ENCODE data around the gene URI1.
"Not testable (repeated sequence)": the region's sequence is repeated elsewhere in the genome, so short reads cannot be mapped to it uniquely, and the experiment has no call there.

URI1 gene

DNA sequence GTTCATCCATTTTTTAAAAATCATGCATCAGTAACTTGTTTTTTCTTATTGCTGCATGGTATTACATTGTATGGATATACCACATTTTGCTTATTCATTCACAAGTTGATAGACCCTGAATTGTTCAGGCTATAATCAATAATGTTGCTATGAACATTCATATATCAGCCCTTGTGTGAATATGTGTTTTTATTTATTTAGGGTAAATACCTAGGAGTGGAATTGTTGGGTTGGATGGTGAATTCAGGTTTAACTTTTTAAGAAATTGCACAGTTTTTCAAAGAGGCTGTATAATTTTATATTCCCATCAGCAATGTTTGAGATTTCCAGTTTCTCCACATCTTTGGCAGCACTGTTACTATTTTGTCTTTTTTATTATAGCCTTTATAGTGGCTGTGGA is 82.1 kb downstream of the URI1 start:
- H3K36me3 ChIP-seq (ENCODE audit: insufficient read depth, low read length) = peaks cover 48% of the 10 kb centered on the region
- H3K4me3 ChIP-seq = no peak overlapping the region
- H3K9me3 ChIP-seq (ENCODE audit: low read depth, low read length) = no peaks in the 10 kb centered on the region
- DNase-seq (ENCODE audit: low read depth, low spot score) = no peak
- H3K27ac ChIP-seq = no peak overlapping the region
- TF ChIP-seq POLR2AphosphoS5 (IDR thresholded peaks at IDR 0.05; ENCODE audit: borderline replicate concordance, low read depth, low read length) = no peak
- H3K9ac ChIP-seq (ENCODE audit: insufficient read length) = no peak overlapping the region

DNA sequence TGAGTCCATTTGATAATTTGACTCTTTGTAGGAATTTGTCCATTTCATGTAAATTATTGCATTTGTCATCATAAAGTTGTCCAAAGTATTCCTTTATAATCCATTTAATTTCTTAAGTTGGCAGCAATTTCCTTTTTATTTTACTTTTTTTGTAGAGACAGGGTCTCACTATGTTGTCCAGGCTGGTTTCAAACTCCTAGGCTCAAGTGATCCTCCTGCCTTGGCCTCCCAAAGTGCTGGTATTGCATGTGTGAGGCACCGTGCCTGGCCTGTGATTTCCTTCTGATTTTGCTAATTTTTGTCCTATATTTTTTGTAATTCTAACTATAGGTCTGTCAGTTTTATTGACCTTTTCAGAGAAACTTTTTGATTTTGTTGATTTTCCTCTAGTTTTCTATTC is 84.9 kb downstream of the URI1 start:
- H3K9ac ChIP-seq (ENCODE audit: insufficient read length) = no peak overlapping the region
- peaks cover 58% of the 10 kb centered on the region for H3K36me3 ChIP-seq (ENCODE audit: insufficient read depth, low read length)
- TF ChIP-seq POLR2AphosphoS5 (IDR thresholded peaks at IDR 0.05; ENCODE audit: borderline replicate concordance, low read depth, low read length) (no peak), EZH2 (IDR thresholded peaks at IDR 0.05) (no peak), FOXP2 (optimal IDR thresholded peaks at IDR 0.05; ENCODE audit: control extremely low read depth, extremely low read length, insufficient read depth) (no peak)
- DNase-seq (ENCODE audit: low read depth, low spot score) = no peak
- H3K9me3 ChIP-seq (ENCODE audit: low read depth, low read length) = no peaks in the 10 kb centered on the region
- H3K27ac ChIP-seq = no peak overlapping the region
- H3K4me3 ChIP-seq = no peak overlapping the region

DNA sequence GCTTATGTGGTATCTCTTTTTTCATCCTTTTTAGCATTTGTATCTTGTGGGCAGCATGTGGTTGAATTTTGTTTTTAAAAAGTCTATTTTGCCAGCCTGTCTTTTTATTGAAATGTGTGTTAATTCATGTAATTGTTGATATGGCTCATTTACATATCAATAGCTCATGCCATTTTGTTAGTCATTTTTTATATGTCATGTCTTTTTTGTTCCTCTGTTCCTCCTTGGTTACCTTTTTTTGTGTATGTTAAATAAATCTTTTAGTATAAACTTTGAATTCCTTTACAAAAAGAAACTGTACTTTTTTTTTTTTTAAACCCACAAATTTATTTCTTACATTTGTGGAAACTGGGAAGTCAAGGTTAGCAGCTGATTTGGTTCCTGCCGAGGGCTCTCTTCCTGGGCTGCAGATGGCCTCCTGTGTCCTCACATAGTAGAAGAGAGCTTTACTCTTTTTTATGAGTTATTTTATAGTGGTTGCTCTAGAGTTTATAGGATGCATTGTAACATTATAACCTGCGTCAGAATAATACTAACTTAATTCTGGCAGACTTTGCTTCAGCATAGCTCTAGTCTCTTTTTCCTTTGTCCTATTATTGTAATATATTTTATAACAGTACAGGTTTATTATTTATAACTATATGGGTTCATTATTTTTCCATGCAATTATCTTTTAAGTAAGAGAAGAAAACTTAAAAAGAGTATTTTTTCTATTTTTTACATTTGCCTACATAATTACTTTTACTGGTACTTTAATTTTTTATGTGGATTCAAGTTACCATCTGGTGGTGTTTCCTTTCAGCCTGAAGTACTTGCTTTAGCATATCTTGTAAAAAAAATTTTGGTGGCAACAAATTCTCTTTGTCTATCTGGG is 86.3 kb downstream of the URI1 start:
- no peak overlapping the region for H3K9ac ChIP-seq (ENCODE audit: insufficient read length)
- H3K27ac ChIP-seq = peak overlapping the region; percentile 45; the same call in 1 of the 2 replicates
- TF ChIP-seq POLR2AphosphoS5 (IDR thresholded peaks at IDR 0.05; ENCODE audit: borderline replicate concordance, low read depth, low read length) (no peak), EZH2 (IDR thresholded peaks at IDR 0.05) (no peak), FOXP2 (optimal IDR thresholded peaks at IDR 0.05; ENCODE audit: control extremely low read depth, extremely low read length, insufficient read depth) (no peak)
- H3K36me3 ChIP-seq (ENCODE audit: insufficient read depth, low read length) = peaks cover 59% of the 10 kb centered on the region
- H3K9me3 ChIP-seq (ENCODE audit: low read depth, low read length) = no peaks in the 10 kb centered on the region
- H3K4me3 ChIP-seq = no peak overlapping the region
- no peak for DNase-seq (ENCODE audit: low read depth, low spot score)

DNA sequence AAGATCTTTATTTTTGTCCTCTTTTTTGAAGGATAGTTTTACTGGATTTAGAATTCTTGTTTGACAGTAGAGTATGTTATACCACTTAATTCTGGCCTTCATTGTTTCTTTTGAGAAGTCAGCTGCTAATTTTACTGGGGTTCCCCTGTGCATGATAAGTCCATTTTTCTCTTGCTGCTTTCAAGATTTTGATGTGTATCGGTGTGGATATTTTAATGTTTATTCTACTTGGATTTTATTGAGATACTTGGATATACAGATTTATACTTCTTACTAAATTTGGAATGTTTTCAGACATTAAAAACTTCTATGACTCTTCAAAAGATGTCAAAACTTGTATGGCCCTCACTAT is 86.9 kb downstream of the URI1 start:
- no peak overlapping the region for H3K9ac ChIP-seq (ENCODE audit: insufficient read length)
- H3K9me3 ChIP-seq (ENCODE audit: low read depth, low read length) = no peaks in the 10 kb centered on the region
- no peak for DNase-seq (ENCODE audit: low read depth, low spot score)
- no peak overlapping the region for H3K27ac ChIP-seq
- TF ChIP-seq FOXP2 (optimal IDR thresholded peaks at IDR 0.05; ENCODE audit: control extremely low read depth, extremely low read length, insufficient read depth) (no peak), EZH2 (IDR thresholded peaks at IDR 0.05) (no peak), POLR2AphosphoS5 (IDR thresholded peaks at IDR 0.05; ENCODE audit: borderline replicate concordance, low read depth, low read length) (no peak)
- H3K4me3 ChIP-seq = no peak overlapping the region
- H3K36me3 ChIP-seq (ENCODE audit: insufficient read depth, low read length) = peaks cover 59% of the 10 kb centered on the region

DNA sequence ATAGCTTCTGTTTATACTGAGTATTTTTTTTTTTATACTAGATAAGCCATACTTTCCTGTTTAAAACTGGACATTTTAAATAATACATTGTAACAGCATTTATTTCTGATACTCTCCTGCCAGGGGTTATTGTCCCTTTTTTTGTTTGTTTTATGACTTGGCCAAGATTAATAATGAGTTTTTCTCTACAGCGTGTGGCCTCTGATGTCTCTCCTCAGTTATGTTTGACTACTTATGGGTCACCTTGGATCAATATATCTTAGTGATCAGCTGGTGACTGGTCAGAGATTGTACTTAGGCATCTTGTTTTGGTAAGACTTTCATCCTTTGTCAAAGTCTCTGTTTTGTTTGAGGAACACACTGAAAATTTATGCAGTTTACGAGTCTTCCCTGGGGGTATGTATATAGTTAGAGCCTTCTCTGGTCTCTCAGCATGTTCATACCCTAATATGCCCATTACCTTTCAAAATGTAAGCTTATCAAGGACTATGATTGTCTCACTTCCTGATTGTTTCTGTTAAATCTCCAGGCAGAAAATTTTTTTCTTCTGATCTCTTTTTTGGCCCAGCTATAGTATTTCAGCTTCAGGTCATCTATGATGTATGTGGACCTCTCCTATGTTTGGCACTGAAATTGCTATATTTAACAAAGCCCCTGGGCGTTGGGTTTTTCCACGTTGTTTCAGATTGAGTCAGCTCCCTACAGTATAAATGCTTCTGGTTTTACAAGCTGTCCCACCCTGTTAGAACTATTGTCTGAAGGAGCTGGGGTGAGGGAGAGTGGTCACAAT is 87.9 kb downstream of the URI1 start:
- Histone ChIP-seq H3K4me3 (no peak overlapping the region), H3K9me3 (ENCODE audit: low read depth, low read length) (no peaks in the 10 kb centered on the region), H3K9ac (ENCODE audit: insufficient read length) (no peak overlapping the region), H3K36me3 (ENCODE audit: insufficient read depth, low read length) (peaks cover 63% of the 10 kb centered on the region), H3K27ac (no peak overlapping the region)
- DNase-seq (ENCODE audit: low read depth, low spot score) = no peak
- no peak for TF ChIP-seq POLR2AphosphoS5 (IDR thresholded peaks at IDR 0.05; ENCODE audit: borderline replicate concordance, low read depth, low read length)
- no peak for TF ChIP-seq EZH2 (IDR thresholded peaks at IDR 0.05)
- no peak for TF ChIP-seq FOXP2 (optimal IDR thresholded peaks at IDR 0.05; ENCODE audit: control extremely low read depth, extremely low read length, insufficient read depth)

DNA sequence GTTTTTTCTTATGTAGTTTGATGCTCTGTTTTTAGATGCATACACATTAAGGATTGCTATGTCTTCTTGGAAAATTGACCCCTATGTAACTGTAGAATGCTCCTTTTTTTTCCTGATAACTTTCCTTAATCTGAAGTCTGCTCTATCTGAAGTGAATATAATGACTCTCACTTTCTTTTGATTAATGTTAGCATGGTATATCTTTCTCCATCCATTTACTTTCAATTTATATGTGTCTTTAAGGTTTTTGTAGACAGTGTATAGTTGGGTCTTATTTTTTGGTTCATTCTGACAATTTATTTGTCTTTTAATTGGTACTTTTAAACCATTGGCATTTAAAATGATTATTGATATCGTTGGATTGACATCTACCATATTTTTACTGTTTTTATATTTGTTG is 92.3 kb downstream of the URI1 start:
- no peak for TF ChIP-seq EZH2 (IDR thresholded peaks at IDR 0.05)
- no peak for TF ChIP-seq FOXP2 (optimal IDR thresholded peaks at IDR 0.05; ENCODE audit: control extremely low read depth, extremely low read length, insufficient read depth)
- TF ChIP-seq POLR2AphosphoS5 (IDR thresholded peaks at IDR 0.05; ENCODE audit: borderline replicate concordance, low read depth, low read length) = no peak
- Histone ChIP-seq H3K9me3 (ENCODE audit: low read depth, low read length) (no peaks in the 10 kb centered on the region), H3K9ac (ENCODE audit: insufficient read length) (no peak overlapping the region), H3K4me3 (no peak overlapping the region), H3K36me3 (ENCODE audit: insufficient read depth, low read length) (peaks cover 84% of the 10 kb centered on the region), H3K27ac (no peak overlapping the region)
- DNase-seq (ENCODE audit: low read depth, low spot score) = no peak

DNA sequence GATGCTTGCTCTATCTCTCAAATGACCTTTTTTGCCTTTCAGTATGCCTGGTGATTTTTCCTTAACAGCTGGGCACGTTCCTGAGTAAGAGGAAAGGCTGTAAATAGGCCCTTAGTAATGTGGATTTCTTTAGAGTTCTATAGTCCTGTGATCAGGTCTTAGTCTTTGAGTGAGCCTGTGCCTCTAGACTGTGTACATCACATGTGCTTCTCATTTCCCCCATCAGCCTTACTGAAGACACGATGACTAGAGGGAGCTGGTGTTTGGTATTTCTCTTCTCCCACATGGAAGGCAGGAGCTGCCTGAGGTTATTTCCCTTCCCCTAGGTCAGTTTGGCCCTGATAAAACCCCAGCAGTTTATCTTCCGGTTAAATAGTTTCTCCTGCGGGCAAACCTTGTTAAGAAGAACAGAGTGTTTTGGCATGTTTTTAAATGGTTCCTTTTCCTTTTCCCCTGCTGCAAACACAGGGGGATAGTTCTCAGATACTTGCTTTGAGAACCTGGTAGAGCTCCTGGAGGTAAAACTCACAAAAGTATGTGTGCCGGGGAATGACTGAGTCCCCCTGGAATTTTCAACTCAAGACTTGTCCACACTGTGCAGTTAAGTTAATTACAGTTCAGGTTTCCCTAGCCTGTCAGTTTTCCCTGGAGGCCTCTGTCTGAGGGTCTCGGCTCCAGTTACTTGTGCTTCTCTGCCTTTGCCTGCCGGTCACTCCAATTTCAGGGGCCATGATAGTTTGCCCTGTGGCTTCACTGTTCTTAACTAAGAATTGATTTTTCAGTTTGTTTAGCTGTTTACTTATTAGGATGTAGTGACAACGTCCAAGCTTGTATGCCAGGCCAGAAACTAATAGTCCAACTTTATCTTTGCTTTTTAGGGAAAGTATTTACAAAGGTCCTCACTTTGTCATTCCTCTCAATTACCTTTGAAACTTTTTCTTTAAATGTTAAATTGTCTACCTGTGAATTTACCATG is 94.4 kb downstream of the URI1 start:
- no peak overlapping the region for H3K4me3 ChIP-seq
- H3K9me3 ChIP-seq (ENCODE audit: low read depth, low read length) = no peaks in the 10 kb centered on the region
- no peak overlapping the region for H3K27ac ChIP-seq
- peaks cover 70% of the 10 kb centered on the region for H3K36me3 ChIP-seq (ENCODE audit: insufficient read depth, low read length)
- TF ChIP-seq FOXP2 (optimal IDR thresholded peaks at IDR 0.05; ENCODE audit: control extremely low read depth, extremely low read length, insufficient read depth) (no peak), EZH2 (IDR thresholded peaks at IDR 0.05) (no peak), POLR2AphosphoS5 (IDR thresholded peaks at IDR 0.05; ENCODE audit: borderline replicate concordance, low read depth, low read length) (no peak)
- H3K9ac ChIP-seq (ENCODE audit: insufficient read length) = no peak overlapping the region
- DNase-seq (ENCODE audit: low read depth, low spot score) = no peak

DNA sequence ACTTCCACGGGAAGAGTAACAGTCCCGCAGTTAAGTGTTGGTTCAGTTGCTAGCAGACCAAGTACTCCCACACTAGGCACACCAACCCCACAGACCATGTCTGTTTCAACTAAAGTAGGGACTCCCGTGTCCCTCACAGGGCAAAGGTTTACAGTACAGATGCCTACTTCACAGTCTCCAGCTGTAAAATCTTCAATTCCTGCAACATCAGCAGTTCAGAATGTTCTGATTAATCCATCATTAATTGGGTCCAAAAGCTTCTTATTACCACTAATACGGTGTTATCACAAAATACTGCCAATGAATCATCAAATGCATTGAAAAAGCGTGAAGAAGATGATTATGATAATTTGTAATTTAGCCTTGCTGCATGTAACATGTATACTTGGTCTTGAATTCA is 95.8 kb downstream of the URI1 start:
- no peak overlapping the region for H3K27ac ChIP-seq
- TF ChIP-seq EZH2 (IDR thresholded peaks at IDR 0.05) = no peak
- no peak for TF ChIP-seq FOXP2 (optimal IDR thresholded peaks at IDR 0.05; ENCODE audit: control extremely low read depth, extremely low read length, insufficient read depth)
- no peak for TF ChIP-seq POLR2AphosphoS5 (IDR thresholded peaks at IDR 0.05; ENCODE audit: borderline replicate concordance, low read depth, low read length)
- DNase-seq (ENCODE audit: low read depth, low spot score) = no peak
- no peak overlapping the region for H3K9ac ChIP-seq (ENCODE audit: insufficient read length)
- H3K9me3 ChIP-seq (ENCODE audit: low read depth, low read length) = no peaks in the 10 kb centered on the region
- H3K36me3 ChIP-seq (ENCODE audit: insufficient read depth, low read length) = peaks cover 56% of the 10 kb centered on the region
- no peak overlapping the region for H3K4me3 ChIP-seq

DNA sequence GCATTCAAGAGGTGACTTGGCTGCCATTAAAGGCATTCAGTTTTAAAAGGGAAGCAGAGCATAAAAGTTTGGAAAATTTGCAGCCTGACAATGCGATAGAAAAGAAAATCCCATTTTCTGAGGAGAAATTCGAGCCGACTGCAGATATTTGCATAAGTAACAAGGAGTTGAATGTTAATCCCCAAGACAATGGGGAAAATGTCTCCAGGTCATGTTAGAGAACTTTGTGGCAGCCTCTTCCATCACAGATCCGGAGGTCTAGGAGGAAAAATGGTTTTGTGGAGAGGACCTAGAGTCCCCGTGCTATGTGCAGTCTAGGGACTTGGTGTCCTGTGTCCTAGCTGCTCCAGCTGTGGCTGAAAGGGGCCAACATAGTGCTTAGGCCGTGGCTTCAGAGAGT is 99.9 kb downstream of the URI1 start:
- not testable (repeated sequence) for H3K9me3 ChIP-seq (ENCODE audit: low read depth, low read length); H3K9ac ChIP-seq (ENCODE audit: insufficient read length); DNase-seq (ENCODE audit: low read depth, low spot score); H3K4me3 ChIP-seq; H3K27ac ChIP-seq
- peaks cover 22% of the 10 kb centered on the region for H3K36me3 ChIP-seq (ENCODE audit: insufficient read depth, low read length)

DNA sequence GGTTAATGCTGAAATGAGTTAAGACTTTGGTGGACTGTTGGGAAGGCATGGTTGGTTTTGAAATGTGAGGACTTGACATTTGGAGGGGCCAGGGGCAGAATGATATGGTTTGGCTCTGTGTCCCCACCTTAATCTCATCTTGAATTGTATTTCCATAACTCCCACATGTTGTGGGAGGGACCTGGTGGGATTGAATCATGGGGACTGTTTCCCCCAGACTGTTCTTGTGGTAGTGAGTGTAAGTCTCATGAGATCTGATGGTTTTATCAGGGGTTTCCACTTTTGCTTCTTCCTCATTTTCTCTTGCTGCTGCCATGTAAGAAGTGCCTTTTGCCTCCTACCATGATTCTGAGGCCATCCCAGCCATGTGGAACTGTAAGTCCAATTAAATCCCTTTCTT is 101.0 kb downstream of the URI1 start:
- H3K9ac ChIP-seq (ENCODE audit: insufficient read length); H3K9me3 ChIP-seq (ENCODE audit: low read depth, low read length); H3K4me3 ChIP-seq; DNase-seq (ENCODE audit: low read depth, low spot score); H3K27ac ChIP-seq: not testable (repeated sequence)
- H3K36me3 ChIP-seq (ENCODE audit: insufficient read depth, low read length) = peaks cover 12% of the 10 kb centered on the region

Data from SK-N-MC (cell line).